Activated T-helper 1 cell treated with anti-CD3 and anti-CD28 coated beads, Interleukin-12 subunit alpha, Interleukin-12 subunit beta, Interleukin-2, Interleukin-4 antibody, amounts not matched to agents 30 ng/mL and 10 ng/mL and 1 ng/mL, durations not matched to agents 14 hours and 24 hours and 36 hours (primary cell): ENCODE data around the gene HS3ST5. TPM values are rescaled to one million over a fixed set of nuclear protein-coding genes. Genes with fewer than 3 reads are reported as not detected.
"Not testable (repeated sequence)": the region's sequence is repeated elsewhere in the genome, so short reads cannot be mapped to it uniquely, and the experiment has no call there.

ENCODE experiments used
- DNase-seq: peaks from one replicate; pipeline ENCODE4 v3.0.0; 2021; ENCODE audit warnings: low spot score
- H3K27ac Mint-ChIP-seq: one replicate; pipeline ENCODE4 v1.8.0; 2021; ENCODE audit warnings: mild to moderate bottlenecking, mixed read lengths
- H3K27me3 Mint-ChIP-seq: one replicate; pipeline ENCODE4 v1.8.0; 2022; ENCODE audit warnings: mild to moderate bottlenecking, moderate library complexity, mixed read lengths; ENCODE audit not compliant: insufficient read depth
- H3K36me3 Mint-ChIP-seq: one replicate; pipeline ENCODE4 v1.8.0; 2021; ENCODE audit warnings: low read depth, mixed read lengths
- H3K4me1 Mint-ChIP-seq: one replicate; pipeline ENCODE4 v1.8.0; 2021; ENCODE audit warnings: low read depth, mixed read lengths
- H3K4me3 Mint-ChIP-seq: one replicate; pipeline ENCODE4 v1.8.0; 2021; ENCODE audit warnings: mild to moderate bottlenecking, moderate library complexity, mixed read lengths
- H3K9me3 Mint-ChIP-seq: one replicate; pipeline ENCODE4 v1.8.0; 2021; ENCODE audit warnings: mixed read lengths
- intact Hi-C: fragments of 100-400 bp; cut with micrococcal nuclease; formaldehyde crosslinking; loops from one replicate; pipeline ENCODE4 v1.15.1; 2024
- total RNA-seq: library from RNA; stranded (reverse); gene quantifications from 2 replicates; pipeline ENCODE4 v1.2.3, GENCODE V29; 2022

HS3ST5 gene
- total RNA-seq, 1 donor from 2014 or later: not detected

GRCh38 chr6:114162691-114163347 lies 180.0 kb downstream of the HS3ST5 start:
- intact Hi-C loops: no loop called here
- no peak overlapping the region for H3K4me3 Mint-ChIP-seq
- no peak overlapping the region for H3K27ac Mint-ChIP-seq
- no peaks in the 10 kb centered on the region for H3K9me3 Mint-ChIP-seq
- no peaks in the 10 kb centered on the region for H3K27me3 Mint-ChIP-seq
- H3K36me3 Mint-ChIP-seq: no peaks in the 10 kb centered on the region
- H3K4me1 Mint-ChIP-seq: no peaks in the 10 kb centered on the region
- DNase-seq: no peak

GRCh38 chr6:114160881-114161280 lies 181.9 kb downstream of the HS3ST5 start:
- Mint-ChIP-seq H3K4me3 (no peak overlapping the region), H3K27me3 (no peaks in the 10 kb centered on the region), H3K9me3 (no peaks in the 10 kb centered on the region), H3K36me3 (no peaks in the 10 kb centered on the region), H3K4me1 (no peaks in the 10 kb centered on the region), H3K27ac (no peak overlapping the region)
- DNase-seq: no peak
- intact Hi-C loops: no loop called here

- intact Hi-C loops: no loop called here
- Mint-ChIP-seq H3K9me3 (no peaks in the 10 kb centered on the region), H3K4me1 (no peaks in the 10 kb centered on the region)
Observed at GRCh38 chr6:114159727-114160126, 183.1 kb downstream of the HS3ST5 start.

GRCh38 chr6:114158838-114159694 lies 183.8 kb downstream of the HS3ST5 start:
- H3K27ac Mint-ChIP-seq: no peak overlapping the region
- intact Hi-C loops: no loop called here
- DNase-seq: no peak
- H3K27me3 Mint-ChIP-seq: no peaks in the 10 kb centered on the region
- H3K4me3 Mint-ChIP-seq: no peak overlapping the region
- H3K36me3 Mint-ChIP-seq: no peaks in the 10 kb centered on the region
- H3K4me1 Mint-ChIP-seq: no peaks in the 10 kb centered on the region
- no peaks in the 10 kb centered on the region for H3K9me3 Mint-ChIP-seq

More at GRCh38 chr6:114159727-114160126, 183.1 kb downstream of the HS3ST5 start:
- no peaks in the 10 kb centered on the region for H3K36me3 Mint-ChIP-seq
- H3K27ac Mint-ChIP-seq: no peak overlapping the region
- no peak overlapping the region for H3K4me3 Mint-ChIP-seq
- no peak for DNase-seq
- no peaks in the 10 kb centered on the region for H3K27me3 Mint-ChIP-seq

- Mint-ChIP-seq H3K4me3 (no peak overlapping the region), H3K27me3 (no peaks in the 10 kb centered on the region), H3K36me3 (no peaks in the 10 kb centered on the region), H3K4me1 (no peaks in the 10 kb centered on the region), H3K27ac (no peak overlapping the region), H3K9me3 (no peaks in the 10 kb centered on the region)
- intact Hi-C loops: no loop called here
- no peak for DNase-seq
Observed at GRCh38 chr6:114158411-114158810, 184.4 kb downstream of the HS3ST5 start.

GRCh38 chr6:114157848-114158247 lies 185.0 kb downstream of the HS3ST5 start:
- H3K4me3 Mint-ChIP-seq: no peak overlapping the region
- H3K36me3 Mint-ChIP-seq: no peaks in the 10 kb centered on the region
- H3K27ac Mint-ChIP-seq: no peak overlapping the region
- H3K4me1 Mint-ChIP-seq: no peaks in the 10 kb centered on the region
- H3K27me3 Mint-ChIP-seq: no peaks in the 10 kb centered on the region
- no peaks in the 10 kb centered on the region for H3K9me3 Mint-ChIP-seq
- DNase-seq: no peak
- intact Hi-C loops: no loop called here

- Mint-ChIP-seq H3K4me3 (no peak overlapping the region), H3K27ac (no peak overlapping the region), H3K36me3 (no peaks in the 10 kb centered on the region), H3K27me3 (no peaks in the 10 kb centered on the region), H3K9me3 (no peaks in the 10 kb centered on the region), H3K4me1 (no peaks in the 10 kb centered on the region)
- intact Hi-C loops: no loop called here
- no peak for DNase-seq
Observed at GRCh38 chr6:114155763-114156162, 187.1 kb downstream of the HS3ST5 start.

- no peak overlapping the region for H3K4me3 Mint-ChIP-seq
- intact Hi-C loops: no loop called here
- no peak overlapping the region for H3K27ac Mint-ChIP-seq
- no peak for DNase-seq
- no peaks in the 10 kb centered on the region for H3K9me3 Mint-ChIP-seq
- H3K27me3 Mint-ChIP-seq: no peaks in the 10 kb centered on the region
- no peaks in the 10 kb centered on the region for H3K4me1 Mint-ChIP-seq
- no peaks in the 10 kb centered on the region for H3K36me3 Mint-ChIP-seq
Observed at GRCh38 chr6:114154812-114155211, 188.0 kb downstream of the HS3ST5 start.

- H3K27me3 Mint-ChIP-seq: no peaks in the 10 kb centered on the region
- intact Hi-C loops: no loop called here
- no peak overlapping the region for H3K27ac Mint-ChIP-seq
- H3K36me3 Mint-ChIP-seq: no peaks in the 10 kb centered on the region
- no peak for DNase-seq
- H3K4me3 Mint-ChIP-seq: no peak overlapping the region
- no peaks in the 10 kb centered on the region for H3K9me3 Mint-ChIP-seq
- H3K4me1 Mint-ChIP-seq: no peaks in the 10 kb centered on the region
Observed at GRCh38 chr6:114153448-114153847, 189.4 kb downstream of the HS3ST5 start.

GRCh38 chr6:114151064-114151690 lies 191.6 kb downstream of the HS3ST5 start:
- Mint-ChIP-seq H3K27me3 (no peaks in the 10 kb centered on the region), H3K4me3 (no peak overlapping the region), H3K36me3 (no peaks in the 10 kb centered on the region), H3K27ac (no peak overlapping the region), H3K4me1 (no peaks in the 10 kb centered on the region), H3K9me3 (no peaks in the 10 kb centered on the region)
- intact Hi-C loops: no loop called here
- no peak for DNase-seq

GRCh38 chr6:114149182-114149581 lies 193.6 kb downstream of the HS3ST5 start:
- H3K27ac Mint-ChIP-seq, intact Hi-C loops, H3K27me3 Mint-ChIP-seq, H3K4me3 Mint-ChIP-seq, DNase-seq, H3K4me1 Mint-ChIP-seq, H3K36me3 Mint-ChIP-seq, H3K9me3 Mint-ChIP-seq: not testable (repeated sequence)

- Mint-ChIP-seq H3K36me3 (no peaks in the 10 kb centered on the region), H3K27me3 (peaks cover 2% of the 10 kb centered on the region), H3K9me3 (no peaks in the 10 kb centered on the region), H3K4me3 (no peak overlapping the region), H3K4me1 (no peaks in the 10 kb centered on the region), H3K27ac (no peak overlapping the region)
- intact Hi-C loops: no loop called here
- DNase-seq: no peak
Observed at GRCh38 chr6:114144887-114145851, 197.7 kb downstream of the HS3ST5 start.
